ENCODE results near the gene LVRN. TPM values are rescaled to one million over a fixed set of nuclear protein-coding genes. Genes with fewer than 3 reads are reported as not detected.

LVRN gene
- total and polyA plus RNA-seq, 2 experiments from 2014 or later: 0.31 to 0.45 TPM

GRCh38 chr5:116062352-116062751 is 100.1 kb downstream of the LVRN start:
- no peak for DNase-seq (ENCODE audit: low spot score)
- H3K4me1 Mint-ChIP-seq: no peaks in the 10 kb centered on the region
- H3K36me3 Mint-ChIP-seq (ENCODE audit: low read depth): no peaks in the 10 kb centered on the region
- no peak overlapping the region for H3K27ac ChIP-seq (ENCODE audit: low read depth)
- no peaks in the 10 kb centered on the region for H3K27me3 ChIP-seq (ENCODE audit: insufficient read depth)
- no peak overlapping the region for H2AFZ ChIP-seq
- ATAC-seq: no peak
- TF ChIP-seq, protein P1, sequence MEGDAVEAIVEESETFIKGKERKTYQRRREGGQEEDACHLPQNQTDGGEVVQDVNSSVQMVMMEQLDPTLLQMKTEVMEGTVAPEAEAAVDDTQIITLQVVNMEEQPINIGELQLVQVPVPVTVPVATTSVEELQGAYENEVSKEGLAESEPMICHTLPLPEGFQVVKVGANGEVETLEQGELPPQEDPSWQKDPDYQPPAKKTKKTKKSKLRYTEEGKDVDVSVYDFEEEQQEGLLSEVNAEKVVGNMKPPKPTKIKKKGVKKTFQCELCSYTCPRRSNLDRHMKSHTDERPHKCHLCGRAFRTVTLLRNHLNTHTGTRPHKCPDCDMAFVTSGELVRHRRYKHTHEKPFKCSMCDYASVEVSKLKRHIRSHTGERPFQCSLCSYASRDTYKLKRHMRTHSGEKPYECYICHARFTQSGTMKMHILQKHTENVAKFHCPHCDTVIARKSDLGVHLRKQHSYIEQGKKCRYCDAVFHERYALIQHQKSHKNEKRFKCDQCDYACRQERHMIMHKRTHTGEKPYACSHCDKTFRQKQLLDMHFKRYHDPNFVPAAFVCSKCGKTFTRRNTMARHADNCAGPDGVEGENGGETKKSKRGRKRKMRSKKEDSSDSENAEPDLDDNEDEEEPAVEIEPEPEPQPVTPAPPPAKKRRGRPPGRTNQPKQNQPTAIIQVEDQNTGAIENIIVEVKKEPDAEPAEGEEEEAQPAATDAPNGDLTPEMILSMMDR (conservative IDR thresholded peaks at IDR 0.05; ENCODE audit: low read depth in 2 of 2): peak; percentile 26 to 33; a peak in 2 of 4 replicates
- TF ChIP-seq EZH2phosphoT487 (IDR thresholded peaks at IDR 0.05; ENCODE audit: unreplicated experiment): no peak
- TF ChIP-seq JUNB (IDR thresholded peaks at IDR 0.05; ENCODE audit: unreplicated experiment): no peak
- no peak for TF ChIP-seq ZNF114 (CRISPR knock-in tag; IDR thresholded peaks at IDR 0.05)
- TF ChIP-seq ZNF331 (CRISPR knock-in tag; IDR thresholded peaks at IDR 0.05; ENCODE audit: low read depth): no peak
- no peak for TF ChIP-seq CREB1 (CRISPR knock-in tag; IDR thresholded peaks at IDR 0.05; ENCODE audit: low read depth)
- TF ChIP-seq POLR2AphosphoS5 (IDR thresholded peaks at IDR 0.05; ENCODE audit: low read depth): no peak
- no peaks in the 10 kb centered on the region for H3K9me3 Mint-ChIP-seq
- no peaks in the 10 kb centered on the region for H4K20me1 ChIP-seq (replicated peaks; ENCODE audit: insufficient read depth)
- no peak overlapping the region for H3K4me2 ChIP-seq
- H3K4me1 ChIP-seq (ENCODE audit: insufficient read depth): no peaks in the 10 kb centered on the region
- H3K36me3 ChIP-seq (ENCODE audit: insufficient read depth): no peaks in the 10 kb centered on the region
- no peaks in the 10 kb centered on the region for H3K79me2 ChIP-seq (replicated peaks; ENCODE audit: insufficient read depth)
- no peak overlapping the region for H3K4me3 ChIP-seq
- no peaks in the 10 kb centered on the region for H3F3A ChIP-seq (replicated peaks; ENCODE audit: low read depth)
- H3K27ac Mint-ChIP-seq: no peak overlapping the region
- no peak overlapping the region for H3K4me3 Mint-ChIP-seq
- H3K27me3 Mint-ChIP-seq (ENCODE audit: insufficient read depth, low read depth, poor library complexity): peaks cover 2% of the 10 kb centered on the region
- no peaks in the 10 kb centered on the region for H3K9me2 ChIP-seq (ENCODE audit: insufficient read depth)

DNA sequence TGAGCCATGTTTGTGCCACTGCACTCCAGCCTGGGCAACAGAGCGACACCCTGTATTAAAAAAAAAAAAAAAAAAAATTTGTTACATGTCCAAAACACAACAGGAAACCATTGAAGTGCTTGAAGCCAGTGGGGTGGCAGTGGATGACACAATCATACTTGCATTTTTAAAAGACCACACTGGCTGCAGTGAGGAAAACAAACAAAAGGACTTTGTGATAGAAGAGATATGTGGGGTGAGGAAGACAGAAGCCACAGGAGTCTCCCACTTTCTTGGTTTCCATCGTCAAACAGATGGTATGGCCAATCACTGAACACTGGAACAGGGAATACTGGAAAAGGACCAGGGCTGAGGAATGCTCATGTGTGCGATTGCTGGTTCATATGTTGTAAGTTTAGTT is 101.7 kb downstream of the LVRN start:
- no peaks in the 10 kb centered on the region for H3K4me1 ChIP-seq (ENCODE audit: insufficient read depth)
- Mint-ChIP-seq H3K4me1 (no peaks in the 10 kb centered on the region), H3K9me3 (no peaks in the 10 kb centered on the region), H3K27ac (no peak overlapping the region), H3K4me3 (no peak overlapping the region), H3K27me3 (ENCODE audit: insufficient read depth, low read depth, poor library complexity) (peaks cover 2% of the 10 kb centered on the region), H3K36me3 (ENCODE audit: low read depth) (no peaks in the 10 kb centered on the region)
- ATAC-seq (no peak), DNase-seq (ENCODE audit: low spot score) (no peak)
- H3K27me3 ChIP-seq (ENCODE audit: insufficient read depth): no peaks in the 10 kb centered on the region
- H3F3A ChIP-seq (replicated peaks; ENCODE audit: low read depth): no peaks in the 10 kb centered on the region
- no peak overlapping the region for H3K4me3 ChIP-seq
- H2AFZ ChIP-seq: no peak overlapping the region
- no peaks in the 10 kb centered on the region for H3K79me2 ChIP-seq (replicated peaks; ENCODE audit: insufficient read depth)
- no peaks in the 10 kb centered on the region for H3K36me3 ChIP-seq (ENCODE audit: insufficient read depth)
- H3K4me2 ChIP-seq: no peak overlapping the region
- H4K20me1 ChIP-seq (replicated peaks; ENCODE audit: insufficient read depth): no peaks in the 10 kb centered on the region
- no peak overlapping the region for H3K27ac ChIP-seq (ENCODE audit: low read depth)
- TF ChIP-seq, protein P2, sequence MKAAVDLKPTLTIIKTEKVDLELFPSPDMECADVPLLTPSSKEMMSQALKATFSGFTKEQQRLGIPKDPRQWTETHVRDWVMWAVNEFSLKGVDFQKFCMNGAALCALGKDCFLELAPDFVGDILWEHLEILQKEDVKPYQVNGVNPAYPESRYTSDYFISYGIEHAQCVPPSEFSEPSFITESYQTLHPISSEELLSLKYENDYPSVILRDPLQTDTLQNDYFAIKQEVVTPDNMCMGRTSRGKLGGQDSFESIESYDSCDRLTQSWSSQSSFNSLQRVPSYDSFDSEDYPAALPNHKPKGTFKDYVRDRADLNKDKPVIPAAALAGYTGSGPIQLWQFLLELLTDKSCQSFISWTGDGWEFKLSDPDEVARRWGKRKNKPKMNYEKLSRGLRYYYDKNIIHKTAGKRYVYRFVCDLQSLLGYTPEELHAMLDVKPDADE (IDR thresholded peaks at IDR 0.05): no peak
- no peak for TF ChIP-seq POLR2AphosphoS5 (IDR thresholded peaks at IDR 0.05; ENCODE audit: low read depth)
- H3K9me2 ChIP-seq (ENCODE audit: insufficient read depth): no peaks in the 10 kb centered on the region
